ENCODE results near the gene VASN. TPM values are rescaled to one million over a fixed set of nuclear protein-coding genes. Genes with fewer than 3 reads are reported as not detected.

The VASN gene
- total and polyA plus RNA-seq, 8 donors: 3.7 to 25.6 (median 10.9) TPM

- peaks cover 0 to 11% (median 5%) of the 10 kb centered on the region in 4 donors for H3K4me1 ChIP-seq
- H3K27ac ChIP-seq: no peak overlapping the region
- TF ChIP-seq CTCF (IDR thresholded peaks at IDR 0.05): no peak
- no peak for TF ChIP-seq POLR2A (IDR thresholded peaks at IDR 0.05)
- no peak for TF ChIP-seq EP300 (IDR thresholded peaks at IDR 0.05)
- TF ChIP-seq POLR2AphosphoS5 (IDR thresholded peaks at IDR 0.05): no peak
- WGBS, 5 donors: 89 to 94% (median 93%) methylated on average over 9 of the region's 9 CpGs
- H3K4me3 ChIP-seq: no peak overlapping the region
- intact Hi-C loops (cut with DNase I; ENCODE audit: low total_unique reads): no loop called here
- peaks cover 16 to 90% (median 70%) of the 10 kb centered on the region in 4 donors for H3K36me3 ChIP-seq
- no peak for DNase-seq
- H3K9me3 ChIP-seq: no peaks in the 10 kb centered on the region
- no peaks in the 10 kb centered on the region for H3K27me3 ChIP-seq
Measured at GRCh38 chr16:4399001-4399730, 27.5 kb downstream of the VASN start.

- 90 to 92% (median 91%) methylated on average over 12 of the region's 12 CpGs for whole genome bisulfite sequencing, 5 donors
- H3K9me3 ChIP-seq: no peaks in the 10 kb centered on the region
- no peak for DNase-seq
Measured at GRCh38 chr16:4401094-4401501, 29.4 kb downstream of the VASN start.

GRCh38 chr16:4401510-4401909 is 29.9 kb downstream of the VASN start:
- Histone ChIP-seq H3K27me3 (no peaks in the 10 kb centered on the region), H3K4me3 (no peak overlapping the region), H3K27ac (no peak overlapping the region), H3K4me1 (peaks cover 0 to 11% (median 5%) of the 10 kb centered on the region in 4 donors), H3K9me3 (no peaks in the 10 kb centered on the region), H3K36me3 (peaks cover 20 to 92% (median 75%) of the 10 kb centered on the region in 4 donors)
- WGBS, 5 donors: 93 to 98% (median 97%) methylated on average over 12 of the region's 12 CpGs
- intact Hi-C loops (cut with DNase I; ENCODE audit: low total_unique reads): loop anchor here (5.0 kb wide), 1 partner anchor 44 kb away; no protein-coding TSS in a partner anchor
- no peak for TF ChIP-seq EP300 (IDR thresholded peaks at IDR 0.05)
- no peak for TF ChIP-seq POLR2AphosphoS5 (IDR thresholded peaks at IDR 0.05)
- no peak for TF ChIP-seq CTCF (IDR thresholded peaks at IDR 0.05)
- TF ChIP-seq POLR2A (IDR thresholded peaks at IDR 0.05): no peak
- no peak for DNase-seq

More at GRCh38 chr16:4401094-4401501, 29.4 kb downstream of the VASN start:
- H3K27me3 ChIP-seq: no peaks in the 10 kb centered on the region
- H3K36me3 ChIP-seq: peaks cover 16 to 92% (median 73%) of the 10 kb centered on the region in 4 donors
- intact Hi-C loops (cut with DNase I; ENCODE audit: low total_unique reads): loop anchor here (5.0 kb wide), 1 partner anchor 44 kb away; no protein-coding TSS in a partner anchor
- H3K4me1 ChIP-seq: peaks cover 0 to 11% (median 5%) of the 10 kb centered on the region in 4 donors
- H3K27ac ChIP-seq: no peak overlapping the region
- H3K4me3 ChIP-seq: no peak overlapping the region
- TF ChIP-seq EP300 (IDR thresholded peaks at IDR 0.05) (no peak), CTCF (IDR thresholded peaks at IDR 0.05) (no peak), POLR2A (IDR thresholded peaks at IDR 0.05) (no peak), POLR2AphosphoS5 (IDR thresholded peaks at IDR 0.05) (no peak)

- Histone ChIP-seq H3K4me1 (peaks cover 0 to 11% (median 5%) of the 10 kb centered on the region in 4 donors), H3K27me3 (no peaks in the 10 kb centered on the region), H3K36me3 (peaks cover 29 to 92% (median 82%) of the 10 kb centered on the region in 4 donors), H3K27ac (no peak overlapping the region), H3K4me3 (no peak overlapping the region), H3K9me3 (no peaks in the 10 kb centered on the region)
- WGBS, 5 donors: 15 to 31% (median 23%) methylated on average over 21 to 29 of the region's 29 CpGs
- peak in 1 of 3 donors; percentile 44 for TF ChIP-seq POLR2AphosphoS5 (IDR thresholded peaks at IDR 0.05)
- no peak for TF ChIP-seq POLR2A (IDR thresholded peaks at IDR 0.05)
- no peak for TF ChIP-seq EP300 (IDR thresholded peaks at IDR 0.05)
- TF ChIP-seq CTCF (IDR thresholded peaks at IDR 0.05): peak in 6 of 7 experiments; percentile 71 to 96 (median 91)
- peak; percentile 87 to 94 for DNase-seq
- intact Hi-C loops (cut with DNase I; ENCODE audit: low total_unique reads): loop anchor here (5.0 kb wide), 1 partner anchor 45 kb away; no protein-coding TSS in a partner anchor
Measured at GRCh38 chr16:4402439-4403132, 30.9 kb downstream of the VASN start.
